Stimulated activated naive CD8-positive, alpha-beta T cell treated with anti-CD3 and anti-CD28 coated beads, Interleukin-15, Interleukin-2, amounts not matched to agents 100 U/mL and 50 U/mL, for 24 hours (primary cell): ENCODE data around the gene OR8D2.
"Not testable (repeated sequence)": the region's sequence is repeated elsewhere in the genome, so short reads cannot be mapped to it uniquely, and the experiment has no call there.

ENCODE experiments used
- ATAC-seq: fragments of 150-1000 bp; cut with Tn5 transposase; one replicate; pipeline ENCODE4 v1.10.0; 2021
- DNase-seq: peaks from one replicate; pipeline ENCODE4 v3.0.0; 2021

OR8D2 gene

DNA sequence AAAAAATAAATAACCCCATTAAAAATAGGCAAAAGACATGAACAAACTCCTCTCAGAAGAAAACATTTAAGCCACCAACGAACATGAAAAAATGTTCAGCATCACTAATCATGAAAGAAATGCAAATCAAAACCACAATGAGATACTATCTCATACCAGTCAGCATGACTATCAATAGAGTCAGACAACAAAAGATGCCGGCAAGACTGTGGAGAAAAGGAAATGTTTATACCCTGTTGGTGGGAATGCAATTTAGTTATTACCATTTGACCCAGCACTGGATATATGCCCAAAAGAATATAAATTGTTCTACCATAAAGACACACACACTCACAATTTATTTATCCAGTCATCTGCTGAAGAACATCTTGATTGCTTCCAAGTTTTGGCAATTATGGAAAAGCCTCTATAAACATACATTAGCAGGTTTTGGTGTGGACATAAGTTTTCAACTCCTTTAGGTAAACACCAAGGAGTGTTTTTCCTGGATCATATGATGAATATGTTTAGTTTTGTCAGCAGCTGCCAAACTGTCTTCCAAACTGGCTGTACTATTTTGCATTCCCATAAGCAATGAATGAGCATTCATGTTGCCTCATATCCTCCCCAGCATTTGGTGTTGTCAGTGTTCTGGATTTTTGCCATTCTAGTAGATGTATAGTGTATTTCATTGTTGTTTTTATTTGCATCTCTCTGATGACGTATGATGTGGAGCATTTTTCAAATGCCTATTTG lies 34.2 kb downstream of the OR8D2 start:
- no peak for DNase-seq
- no peak for ATAC-seq

DNA sequence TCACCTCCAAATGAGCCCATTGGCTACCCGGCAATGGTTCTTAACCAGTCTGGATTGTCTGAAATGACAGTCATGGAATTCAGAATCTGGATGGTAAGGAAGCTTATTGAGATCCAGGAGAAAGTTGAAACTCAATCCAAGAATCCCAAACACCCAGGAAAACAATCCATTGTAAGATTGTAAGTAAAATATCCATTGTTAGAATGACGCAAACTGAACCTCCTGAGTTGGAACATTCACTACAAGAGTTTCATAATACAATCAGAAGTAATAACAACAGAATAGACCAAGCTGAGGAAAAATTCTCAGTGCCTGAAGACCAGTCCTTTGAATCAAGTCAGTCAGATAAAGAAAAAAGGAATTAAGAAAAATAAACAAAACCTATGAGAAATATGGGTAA lies 41.7 kb downstream of the OR8D2 start:
- no peak for DNase-seq

DNA sequence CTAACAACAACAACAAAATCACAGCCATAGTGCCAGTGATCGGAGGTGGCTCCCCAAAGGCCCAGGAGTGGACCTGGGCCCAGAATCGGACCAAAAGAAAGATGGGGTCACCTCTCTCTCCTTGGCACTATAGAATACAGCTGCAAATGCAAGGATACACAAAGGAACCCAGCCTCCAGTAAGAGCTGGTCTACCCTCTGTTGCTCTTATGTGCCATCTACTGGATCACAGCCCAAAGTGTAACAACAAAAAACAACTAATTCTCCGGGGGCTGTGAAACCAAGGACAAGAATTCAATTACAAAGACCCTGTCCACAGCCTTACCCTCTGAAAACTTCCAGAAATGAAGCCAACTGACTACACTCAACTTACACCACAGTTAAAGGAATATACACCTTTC lies 42.2 kb downstream of the OR8D2 start:
- no peak for DNase-seq
- no peak for ATAC-seq

More for the DNA sequence above, 41.7 kb downstream of the OR8D2 start:
- no peak for ATAC-seq

DNA sequence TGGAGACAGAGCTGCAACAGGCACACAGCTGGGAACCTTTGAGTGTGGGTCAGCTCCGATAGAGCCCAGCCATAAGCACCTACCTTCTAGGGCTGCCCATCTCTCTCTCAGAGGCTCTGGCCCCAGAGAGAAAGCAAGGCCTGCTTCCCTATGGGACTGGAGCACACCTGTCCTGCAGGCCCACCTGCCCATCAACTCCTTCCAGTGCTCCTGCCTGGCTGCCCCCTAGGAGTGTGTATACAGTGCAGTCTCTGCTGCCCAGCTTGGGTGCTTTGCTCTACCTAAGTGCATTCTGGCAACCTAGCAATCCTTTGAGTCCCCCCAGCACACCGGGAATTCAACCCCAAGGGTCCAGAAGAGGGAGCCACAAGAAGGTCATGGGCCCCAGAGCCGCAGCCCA lies 42.8 kb downstream of the OR8D2 start:
- ATAC-seq = no peak
- DNase-seq = no peak

DNA sequence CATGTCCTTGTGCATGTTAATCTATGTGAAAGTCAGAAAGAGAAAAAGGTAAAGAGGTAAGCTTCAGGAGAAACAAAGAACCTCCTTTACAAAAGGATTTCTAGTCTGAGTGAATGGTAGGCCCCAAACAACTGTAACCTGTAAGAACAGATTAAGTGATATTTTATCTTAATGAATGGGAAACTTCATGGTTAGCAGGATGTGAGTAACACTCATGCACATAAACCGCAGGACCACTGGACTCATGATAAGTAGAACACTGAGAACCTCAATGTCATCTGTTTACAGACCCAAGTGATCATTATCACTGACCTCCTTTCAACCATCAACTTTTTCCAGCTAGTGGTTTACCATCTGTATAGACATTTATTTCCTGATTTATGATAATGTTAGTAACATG lies 43.9 kb downstream of the OR8D2 start:
- peak; percentile 75 for ATAC-seq

DNA sequence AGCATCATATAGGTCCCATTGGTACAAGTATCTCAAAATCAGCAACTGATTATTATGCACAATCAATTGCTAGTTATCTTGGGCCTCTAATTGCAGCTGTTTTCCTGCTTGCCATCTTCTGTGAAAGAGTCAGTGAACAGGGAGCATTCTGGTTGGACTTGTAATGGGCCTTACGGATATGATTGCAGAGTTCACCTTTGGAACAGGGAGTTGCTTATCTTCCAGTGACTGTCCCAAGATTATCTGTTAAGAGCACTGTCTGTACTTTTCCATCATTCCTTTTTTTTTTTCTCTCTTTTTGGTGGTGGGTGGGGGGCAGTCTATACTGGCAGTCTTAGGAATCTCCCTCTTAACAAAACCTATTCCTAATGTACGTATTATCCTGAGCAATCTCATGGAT lies 46.0 kb downstream of the OR8D2 start:
- ATAC-seq = no peak
- DNase-seq = no peak

More for the DNA sequence above, 43.9 kb downstream of the OR8D2 start:
- DNase-seq = no peak

DNA sequence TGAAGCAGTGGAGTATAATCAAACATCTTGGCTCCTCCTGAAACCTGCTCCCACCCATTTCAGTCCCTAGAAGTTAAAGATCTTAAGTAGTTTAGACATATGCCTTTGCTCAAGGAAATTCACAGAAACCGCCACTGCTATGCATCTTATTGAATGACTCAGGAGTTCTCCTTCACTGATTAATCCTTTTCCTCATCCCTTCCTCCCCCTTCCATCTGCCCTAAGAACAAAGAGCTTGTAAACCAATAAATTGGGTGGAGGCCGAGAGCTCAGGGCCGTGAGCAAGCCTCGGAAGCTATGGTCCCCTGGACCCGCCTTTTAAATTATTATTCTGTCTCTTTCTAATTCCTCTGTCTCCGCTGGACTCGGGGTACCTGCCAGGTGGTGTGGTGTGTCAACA lies 49.1 kb downstream of the OR8D2 start:
- ATAC-seq, DNase-seq: not testable (repeated sequence)
